Measurements from ENCODE around the gene NCBP1. TPM values are rescaled to one million over a fixed set of nuclear protein-coding genes. Genes with fewer than 3 reads are reported as not detected.

NCBP1 gene
- total RNA-seq, 1 donor from 2014 or later: 38.4 TPM

DNA sequence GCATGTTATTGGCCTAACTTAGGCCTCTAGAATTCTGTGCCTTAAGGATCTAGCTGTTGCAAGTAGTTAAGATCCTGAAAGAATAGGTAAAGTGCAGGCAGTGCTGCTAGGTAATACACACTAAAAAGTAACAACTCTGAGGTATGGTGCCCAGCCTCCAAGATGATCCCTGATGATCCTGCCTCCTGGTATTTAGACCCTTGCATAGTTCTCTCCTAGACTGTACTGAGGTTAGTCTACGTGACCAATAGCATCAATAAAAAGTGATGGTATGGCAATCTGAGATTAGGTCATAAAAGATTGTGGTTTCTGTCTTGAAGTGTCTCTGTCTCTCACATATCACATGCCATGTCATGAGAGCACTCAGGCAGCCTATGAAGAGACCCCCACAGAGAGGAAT is 9.7 kb upstream of the NCBP1 start:
- no peak overlapping the region for H3K27ac Mint-ChIP-seq

DNA sequence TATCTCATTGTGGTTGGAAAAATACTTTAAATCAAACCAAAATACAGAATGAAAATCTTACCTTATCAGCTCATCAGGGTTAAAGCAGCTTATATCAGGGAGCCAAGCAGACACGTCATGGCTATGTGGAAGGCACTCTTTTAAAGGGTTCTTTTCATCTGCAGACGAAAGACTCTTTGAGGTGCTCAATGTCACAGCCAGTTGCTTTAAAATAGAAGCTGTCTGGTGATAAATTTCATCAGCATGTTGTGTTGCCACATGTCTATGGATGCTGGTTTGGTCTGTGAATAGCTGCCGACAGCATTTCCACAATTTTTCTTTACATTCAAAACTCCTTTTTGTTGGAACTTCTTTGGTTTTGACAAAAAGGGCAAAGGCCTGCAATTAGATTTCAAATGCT is 8.0 kb upstream of the NCBP1 start:
- H3K4me1 Mint-ChIP-seq: peaks cover 7% of the 10 kb centered on the region
- no peak overlapping the region for H3K4me3 Mint-ChIP-seq
- DNase-seq (ENCODE audit: low spot score in 2 of 2, unreplicated experiment in 2 of 2): no peak
- no peak overlapping the region for H3K27ac Mint-ChIP-seq
- peaks cover 45% of the 10 kb centered on the region for H3K36me3 Mint-ChIP-seq
- no peaks in the 10 kb centered on the region for H3K27me3 Mint-ChIP-seq (ENCODE audit: low read depth)
- TF ChIP-seq, protein P1, sequence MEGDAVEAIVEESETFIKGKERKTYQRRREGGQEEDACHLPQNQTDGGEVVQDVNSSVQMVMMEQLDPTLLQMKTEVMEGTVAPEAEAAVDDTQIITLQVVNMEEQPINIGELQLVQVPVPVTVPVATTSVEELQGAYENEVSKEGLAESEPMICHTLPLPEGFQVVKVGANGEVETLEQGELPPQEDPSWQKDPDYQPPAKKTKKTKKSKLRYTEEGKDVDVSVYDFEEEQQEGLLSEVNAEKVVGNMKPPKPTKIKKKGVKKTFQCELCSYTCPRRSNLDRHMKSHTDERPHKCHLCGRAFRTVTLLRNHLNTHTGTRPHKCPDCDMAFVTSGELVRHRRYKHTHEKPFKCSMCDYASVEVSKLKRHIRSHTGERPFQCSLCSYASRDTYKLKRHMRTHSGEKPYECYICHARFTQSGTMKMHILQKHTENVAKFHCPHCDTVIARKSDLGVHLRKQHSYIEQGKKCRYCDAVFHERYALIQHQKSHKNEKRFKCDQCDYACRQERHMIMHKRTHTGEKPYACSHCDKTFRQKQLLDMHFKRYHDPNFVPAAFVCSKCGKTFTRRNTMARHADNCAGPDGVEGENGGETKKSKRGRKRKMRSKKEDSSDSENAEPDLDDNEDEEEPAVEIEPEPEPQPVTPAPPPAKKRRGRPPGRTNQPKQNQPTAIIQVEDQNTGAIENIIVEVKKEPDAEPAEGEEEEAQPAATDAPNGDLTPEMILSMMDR (IDR thresholded peaks at IDR 0.05; ENCODE audit: unreplicated experiment): no peak
- H3K9me3 Mint-ChIP-seq: peaks cover 22% of the 10 kb centered on the region

More for the DNA sequence above, 9.7 kb upstream of the NCBP1 start:
- TF ChIP-seq, protein P1 (IDR thresholded peaks at IDR 0.05; ENCODE audit: unreplicated experiment): no peak
- H3K27me3 Mint-ChIP-seq (ENCODE audit: low read depth): no peaks in the 10 kb centered on the region
- H3K9me3 Mint-ChIP-seq: peaks cover 29% of the 10 kb centered on the region
- DNase-seq (ENCODE audit: low spot score in 2 of 2, unreplicated experiment in 2 of 2): no peak
- no peak overlapping the region for H3K4me3 Mint-ChIP-seq
- peaks cover 2% of the 10 kb centered on the region for H3K4me1 Mint-ChIP-seq
- H3K36me3 Mint-ChIP-seq: peaks cover 58% of the 10 kb centered on the region

DNA sequence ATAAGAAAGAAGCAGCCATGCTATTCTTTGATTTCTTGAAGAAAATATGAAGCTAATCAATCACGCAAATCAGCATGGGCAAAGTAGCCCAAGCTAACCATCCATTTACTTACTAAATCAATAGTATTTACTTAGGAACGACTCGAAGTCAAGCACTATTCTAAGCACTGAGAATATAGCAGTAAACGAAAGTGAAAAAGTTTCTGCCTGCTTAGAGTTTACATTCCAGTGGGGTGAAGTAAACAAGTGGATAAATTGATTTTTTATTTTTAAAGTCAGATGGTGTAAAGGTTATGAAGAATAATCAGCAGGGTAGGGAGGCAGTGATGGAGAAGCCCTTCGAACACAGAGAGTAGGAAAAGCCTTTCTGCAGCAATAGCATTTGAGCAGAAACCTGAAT is 6.0 kb upstream of the NCBP1 start:
- Mint-ChIP-seq H3K27ac (no peak overlapping the region), H3K4me3 (no peak overlapping the region), H3K4me1 (peaks cover 12% of the 10 kb centered on the region), H3K9me3 (peaks cover 7% of the 10 kb centered on the region), H3K36me3 (peaks cover 25% of the 10 kb centered on the region), H3K27me3 (ENCODE audit: low read depth) (no peaks in the 10 kb centered on the region)
- no peak for DNase-seq (ENCODE audit: low spot score in 2 of 2, unreplicated experiment in 2 of 2)
- TF ChIP-seq, protein P1 (IDR thresholded peaks at IDR 0.05; ENCODE audit: unreplicated experiment): no peak

DNA sequence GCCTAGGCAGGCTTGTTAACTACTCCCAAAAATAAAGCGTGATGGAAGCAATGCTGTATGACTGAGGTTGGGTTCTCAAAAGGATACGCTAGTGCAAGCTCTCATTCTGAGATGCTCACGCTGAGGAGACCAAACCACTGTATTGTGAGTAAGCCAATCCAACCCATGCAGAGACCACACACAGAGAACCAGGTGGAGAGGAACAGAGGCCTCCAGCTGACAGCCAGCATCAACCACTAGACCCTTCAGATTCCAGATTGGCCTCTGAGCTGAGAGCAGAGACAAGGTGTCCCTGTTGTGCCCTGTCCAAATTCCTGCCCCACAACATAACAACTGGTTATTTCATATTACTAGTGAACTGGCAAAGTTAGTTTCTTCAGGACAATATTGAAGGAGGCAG is 5.0 kb upstream of the NCBP1 start:
- Mint-ChIP-seq H3K36me3 (peaks cover 17% of the 10 kb centered on the region), H3K9me3 (no peaks in the 10 kb centered on the region), H3K27me3 (ENCODE audit: low read depth) (no peaks in the 10 kb centered on the region), H3K27ac (no peak overlapping the region), H3K4me1 (peaks cover 12% of the 10 kb centered on the region), H3K4me3 (no peak overlapping the region)
- no peak for DNase-seq (ENCODE audit: low spot score in 2 of 2, unreplicated experiment in 2 of 2)
- TF ChIP-seq, protein P1 (IDR thresholded peaks at IDR 0.05; ENCODE audit: unreplicated experiment): no peak

DNA sequence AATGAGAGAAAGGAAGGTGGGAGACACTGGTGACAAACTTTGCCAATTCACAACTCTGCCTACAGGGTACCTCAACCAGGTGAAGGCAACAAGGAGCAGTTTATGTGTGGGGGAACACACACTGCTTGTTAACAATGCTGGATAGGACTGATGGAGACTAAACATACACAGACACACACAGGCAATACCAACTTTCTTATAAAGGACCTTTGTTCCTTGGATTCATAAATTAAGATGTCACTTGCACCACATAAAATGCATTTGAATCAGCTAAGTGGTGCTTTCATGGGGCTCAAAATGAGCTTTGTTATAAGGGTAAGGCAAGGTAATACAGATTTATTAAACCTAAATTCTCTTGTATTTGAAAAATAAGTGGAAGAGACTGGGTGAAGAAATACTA is 4.5 kb upstream of the NCBP1 start:
- no peak overlapping the region for H3K27ac Mint-ChIP-seq
- H3K4me1 Mint-ChIP-seq: peaks cover 13% of the 10 kb centered on the region
- peaks cover 12% of the 10 kb centered on the region for H3K36me3 Mint-ChIP-seq
- TF ChIP-seq, protein P1 (IDR thresholded peaks at IDR 0.05; ENCODE audit: unreplicated experiment): no peak
- no peaks in the 10 kb centered on the region for H3K27me3 Mint-ChIP-seq (ENCODE audit: low read depth)
- no peak overlapping the region for H3K4me3 Mint-ChIP-seq
- DNase-seq (ENCODE audit: low spot score in 2 of 2, unreplicated experiment in 2 of 2): no peak
- H3K9me3 Mint-ChIP-seq: no peaks in the 10 kb centered on the region

DNA sequence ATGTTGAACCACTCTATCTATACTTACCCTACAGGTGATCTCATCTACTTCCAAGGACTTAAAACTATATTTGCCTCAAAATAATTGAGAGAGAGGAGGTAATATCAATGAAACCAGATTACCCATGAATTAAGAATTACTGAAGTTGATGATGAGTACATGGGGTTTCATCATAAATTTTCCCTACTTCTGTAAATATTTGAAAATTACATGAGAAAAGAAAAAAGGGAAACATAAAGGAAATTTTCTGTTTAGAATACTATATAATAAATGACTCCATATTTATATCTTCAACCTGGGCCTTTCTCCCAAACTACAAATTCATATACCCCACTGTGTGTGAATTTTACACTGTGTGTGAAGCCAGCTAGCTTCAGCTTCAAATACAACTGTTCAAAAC is 3.0 kb upstream of the NCBP1 start:
- H3K27ac Mint-ChIP-seq: peak overlapping the region; percentile 32
- H3K4me3 Mint-ChIP-seq: no peak overlapping the region
- TF ChIP-seq, protein P1 (IDR thresholded peaks at IDR 0.05; ENCODE audit: unreplicated experiment): no peak
- peaks cover 24% of the 10 kb centered on the region for H3K4me1 Mint-ChIP-seq
- DNase-seq (ENCODE audit: low spot score in 2 of 2, unreplicated experiment in 2 of 2): no peak
- H3K9me3 Mint-ChIP-seq: no peaks in the 10 kb centered on the region
- no peaks in the 10 kb centered on the region for H3K27me3 Mint-ChIP-seq (ENCODE audit: low read depth)
- peaks cover 6% of the 10 kb centered on the region for H3K36me3 Mint-ChIP-seq
